Measurements from ENCODE around the gene TM7SF2.

Gene TM7SF2

DNA sequence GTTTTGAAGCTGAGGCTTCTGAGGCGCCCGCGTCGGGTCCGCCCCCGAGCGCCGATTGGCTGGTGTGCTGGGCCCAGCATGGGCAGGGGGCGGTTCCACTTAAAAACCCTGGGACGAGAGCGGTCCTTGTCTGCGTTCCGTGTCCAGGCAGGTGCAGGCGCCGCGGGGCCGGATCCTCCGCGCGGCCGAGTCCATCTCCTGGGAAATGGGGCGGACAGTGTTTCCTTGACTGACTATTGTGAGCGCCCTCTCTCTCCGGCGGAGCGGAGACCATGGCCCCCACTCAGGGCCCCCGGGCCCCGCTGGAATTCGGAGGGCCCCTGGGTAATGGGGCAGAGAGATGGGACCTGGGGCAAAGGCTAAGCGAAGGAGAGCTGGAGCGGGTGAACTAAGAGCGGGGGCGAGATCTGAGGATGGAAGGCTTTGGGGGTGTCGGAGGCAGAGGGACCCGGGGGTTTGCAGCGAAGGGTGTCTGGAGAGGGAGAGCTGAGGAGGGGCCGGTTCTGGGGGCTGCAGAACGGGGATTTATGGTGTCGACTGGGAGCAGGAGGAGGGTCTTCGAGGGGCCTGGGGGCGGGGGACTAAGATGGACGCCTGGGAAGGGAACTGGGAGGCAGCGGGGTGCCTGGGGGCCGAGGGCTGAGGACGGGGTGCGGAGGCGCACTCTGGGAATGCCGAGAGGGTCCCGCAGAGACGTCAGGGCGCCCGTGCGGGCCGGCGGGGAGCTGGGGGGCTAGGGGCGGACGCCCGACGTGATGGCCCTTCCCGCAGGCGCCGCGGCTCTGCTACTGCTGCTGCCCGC, at the start of gene TM7SF2:
TM7SF2 (plus strand) TSS at position 129 of the 802 bp plus-strand sequence; CDS start at position 273, 144 bp downstream.
- peak within 1 kb of the TSS; percentile 62 to 86 (median 76) for H3K9ac ChIP-seq
- H3K4me1 ChIP-seq = peaks cover 41 to 71% (median 61%) of the 10 kb centered on the region in 10 experiments
- TF ChIP-seq Cebpa-rat (IDR thresholded peaks at IDR 0.05) = no peak
- peak within 1 kb of the TSS; percentile 57 to 76 (median 66) for H3K4me3 ChIP-seq
- H3K9me3 ChIP-seq (replicated peaks in 1 of 11) = no peaks in the 10 kb centered on the region
- H3K27ac ChIP-seq = peak within 1 kb of the TSS; percentile 24 to 69 (median 55); a peak in 20 of 22 replicates
- peak within 1 kb of the TSS; percentile 95 to 100 (median 99) for H3K4me2 ChIP-seq
- peaks cover 0 to 75% (median 39%) of the 10 kb centered on the region in 11 experiments; a peak in 19 of 22 replicates for H4K20me1 ChIP-seq
- no peaks in the 10 kb centered on the region for H3K27me3 ChIP-seq
- H3K36me3 ChIP-seq = peaks cover 30 to 51% (median 45%) of the 10 kb centered on the region in 11 experiments; a peak in 21 of 22 replicates

- Histone ChIP-seq H3K27ac (no peak overlapping the region), H3K27me3 (no peaks in the 10 kb centered on the region), H3K4me3 (no peak overlapping the region), H3K4me2 (no peak overlapping the region), H3K9me3 (replicated peaks in 1 of 11) (no peaks in the 10 kb centered on the region), H3K36me3 (no peaks in the 10 kb centered on the region), H3K9ac (no peak overlapping the region), H4K20me1 (no peaks in the 10 kb centered on the region; a peak in 1 of 22 replicates), H3K4me1 (peaks cover 18 to 46% (median 32%) of the 10 kb centered on the region in 10 experiments)
- no peak for TF ChIP-seq Cebpa-rat (IDR thresholded peaks at IDR 0.05)
Observed at GRCh38 chr11:65063532-65063931, 48.1 kb upstream of the TM7SF2 start.

DNA sequence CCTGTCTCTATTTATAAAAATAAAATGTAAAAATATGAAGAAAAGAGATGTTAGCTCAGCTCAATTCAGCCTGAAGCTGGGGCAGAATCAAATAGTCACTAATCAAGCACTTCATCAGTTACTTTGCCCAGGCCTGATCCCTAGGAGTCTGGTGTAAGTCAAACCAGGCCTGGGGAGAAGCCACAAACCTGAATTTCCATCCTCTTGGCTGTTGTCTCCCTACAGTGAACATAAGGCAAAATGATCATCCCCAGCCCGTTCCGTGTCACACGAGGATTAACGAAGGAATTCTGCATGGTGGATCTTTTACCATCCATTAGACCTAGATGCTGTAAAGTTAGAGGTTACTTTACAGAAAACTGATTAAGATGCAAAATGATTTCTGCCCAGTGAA, 46.8 kb upstream of the TM7SF2 start:
- no peaks in the 10 kb centered on the region for H3K9me3 ChIP-seq (replicated peaks in 1 of 11)
- no peaks in the 10 kb centered on the region for H3K36me3 ChIP-seq
- no peak for TF ChIP-seq Cebpa-rat (IDR thresholded peaks at IDR 0.05)
- H4K20me1 ChIP-seq = no peaks in the 10 kb centered on the region
- no peaks in the 10 kb centered on the region for H3K27me3 ChIP-seq
- no peak overlapping the region; a peak in 1 of 22 replicates for H3K4me2 ChIP-seq
- H3K4me3 ChIP-seq = no peak overlapping the region
- H3K27ac ChIP-seq = no peak overlapping the region
- peaks cover 18 to 41% (median 29%) of the 10 kb centered on the region in 10 experiments for H3K4me1 ChIP-seq
- H3K9ac ChIP-seq = no peak overlapping the region; a peak in 1 of 22 replicates

GRCh38 chr11:65065851-65066250, 45.8 kb upstream of the TM7SF2 start:
- no peak for TF ChIP-seq Cebpa-rat (IDR thresholded peaks at IDR 0.05)
- no peaks in the 10 kb centered on the region for H4K20me1 ChIP-seq
- peaks cover 12 to 31% (median 21%) of the 10 kb centered on the region in 10 experiments for H3K4me1 ChIP-seq
- no peaks in the 10 kb centered on the region for H3K9me3 ChIP-seq (replicated peaks in 1 of 11)
- no peak overlapping the region for H3K4me3 ChIP-seq
- H3K36me3 ChIP-seq = no peaks in the 10 kb centered on the region
- H3K27ac ChIP-seq = peak overlapping the region in 1 of 11 experiments; percentile 34; a peak in 2 of 22 replicates
- H3K4me2 ChIP-seq = no peak overlapping the region
- H3K9ac ChIP-seq = no peak overlapping the region
- no peaks in the 10 kb centered on the region for H3K27me3 ChIP-seq

DNA sequence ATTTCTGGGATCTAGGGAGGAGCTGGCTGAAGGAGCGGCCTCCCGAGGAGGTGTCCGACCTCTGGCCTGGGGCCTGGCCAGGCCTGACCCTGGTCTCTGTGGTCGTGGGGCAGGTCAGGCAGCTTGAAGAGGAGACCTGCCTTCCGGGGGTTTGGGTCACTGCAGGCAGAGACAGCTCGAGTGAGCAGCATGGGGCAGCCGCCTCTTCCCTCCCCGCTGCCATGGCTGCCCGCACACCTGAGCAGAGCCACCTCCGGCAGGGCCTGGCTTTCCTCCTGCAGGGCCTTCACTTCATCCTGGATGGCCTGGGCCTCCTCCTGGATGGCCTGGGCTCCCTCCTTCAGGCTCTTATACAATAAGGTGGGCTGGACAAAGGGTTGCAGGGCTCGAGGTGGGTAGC, 45.4 kb upstream of the TM7SF2 start:
- Histone ChIP-seq H3K9ac (peak overlapping the region in 5 of 11 experiments; percentile 7 to 60 (median 17); a peak in 3 of 22 replicates), H3K27ac (peak overlapping the region in 2 of 11 experiments; percentile 18 to 34; a peak in 4 of 22 replicates), H3K9me3 (replicated peaks in 1 of 11) (no peaks in the 10 kb centered on the region)

GRCh38 chr11:65066805-65067291, 44.8 kb upstream of the TM7SF2 start:
- peak overlapping the region in 2 of 11 experiments; percentile 36 to 68; a peak in 8 of 22 replicates for H3K4me2 ChIP-seq
- no peak overlapping the region; a peak in 1 of 20 replicates for H3K4me3 ChIP-seq
- peak overlapping the region in 6 of 11 experiments; percentile 7 to 60 (median 30); a peak in 8 of 22 replicates for H3K9ac ChIP-seq
- no peaks in the 10 kb centered on the region for H3K27me3 ChIP-seq
- no peaks in the 10 kb centered on the region for H4K20me1 ChIP-seq
- no peak for TF ChIP-seq Cebpa-rat (IDR thresholded peaks at IDR 0.05)
- H3K9me3 ChIP-seq (replicated peaks in 1 of 11) = no peaks in the 10 kb centered on the region
- no peaks in the 10 kb centered on the region for H3K36me3 ChIP-seq
- peaks cover 2 to 24% (median 12%) of the 10 kb centered on the region in 10 experiments; a peak in 18 of 20 replicates for H3K4me1 ChIP-seq
- peak overlapping the region in 2 of 11 experiments; percentile 34 to 42; a peak in 3 of 22 replicates for H3K27ac ChIP-seq

More for the DNA sequence above, 45.4 kb upstream of the TM7SF2 start:
- Histone ChIP-seq H3K4me2 (peak overlapping the region in 2 of 11 experiments; percentile 36 to 68; a peak in 8 of 22 replicates), H3K4me1 (peaks cover 8 to 26% (median 17%) of the 10 kb centered on the region in 10 experiments), H4K20me1 (no peaks in the 10 kb centered on the region), H3K4me3 (no peak overlapping the region), H3K36me3 (no peaks in the 10 kb centered on the region), H3K27me3 (no peaks in the 10 kb centered on the region)
- no peak for TF ChIP-seq Cebpa-rat (IDR thresholded peaks at IDR 0.05)

- Histone ChIP-seq H3K27ac (peak overlapping the region in 2 of 11 experiments; percentile 34 to 42; a peak in 3 of 22 replicates), H3K4me3 (no peak overlapping the region; a peak in 1 of 20 replicates), H3K36me3 (no peaks in the 10 kb centered on the region), H3K27me3 (no peaks in the 10 kb centered on the region; a peak in 1 of 22 replicates), H4K20me1 (no peaks in the 10 kb centered on the region), H3K4me1 (peaks cover 0 to 24% (median 9%) of the 10 kb centered on the region in 10 experiments; a peak in 15 of 20 replicates), H3K9ac (peak overlapping the region in 4 of 11 experiments; percentile 30 to 60 (median 39); a peak in 7 of 22 replicates), H3K4me2 (peak overlapping the region in 2 of 11 experiments; percentile 36 to 68; a peak in 8 of 22 replicates), H3K9me3 (replicated peaks in 1 of 11) (no peaks in the 10 kb centered on the region)
- TF ChIP-seq Cebpa-rat (IDR thresholded peaks at IDR 0.05) = no peak
Observed at GRCh38 chr11:65067446-65067845, 44.2 kb upstream of the TM7SF2 start.

DNA sequence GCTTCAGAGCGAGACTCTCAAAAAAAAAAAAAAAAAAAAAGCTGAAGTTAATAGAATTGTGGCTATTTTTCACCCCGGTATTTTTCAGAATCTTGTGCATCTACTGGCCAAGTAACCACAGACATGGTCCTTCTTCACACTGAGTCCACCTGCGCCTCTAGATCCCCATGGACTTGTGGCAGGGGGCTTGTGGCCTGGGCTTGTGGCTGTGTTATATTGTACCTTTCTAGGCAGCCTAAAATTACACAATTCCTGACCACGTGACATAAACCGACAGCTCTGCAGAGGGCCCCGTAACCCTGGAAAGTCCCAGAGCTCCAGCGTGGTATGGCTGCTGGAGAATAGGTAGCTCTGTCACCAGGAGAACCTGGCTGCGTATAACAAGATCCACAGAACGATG, 42.5 kb upstream of the TM7SF2 start:
- no peaks in the 10 kb centered on the region for H3K36me3 ChIP-seq
- H3K9me3 ChIP-seq (replicated peaks in 1 of 11) = no peaks in the 10 kb centered on the region
- no peaks in the 10 kb centered on the region for H4K20me1 ChIP-seq
- H3K4me2 ChIP-seq = no peak overlapping the region
- peaks cover 0 to 19% (median 6%) of the 10 kb centered on the region in 10 experiments; a peak in 13 of 20 replicates for H3K4me1 ChIP-seq
- no peaks in the 10 kb centered on the region; a peak in 1 of 22 replicates for H3K27me3 ChIP-seq
- TF ChIP-seq Cebpa-rat (IDR thresholded peaks at IDR 0.05) = no peak
- H3K27ac ChIP-seq = no peak overlapping the region
- H3K9ac ChIP-seq = no peak overlapping the region
- no peak overlapping the region for H3K4me3 ChIP-seq

Data from BLaER1 treated with 17β-estradiol and CSF1 and Interleukin-3, amounts not matched to agents 10 nM and 100 nM (cell line).